ENCODE measurements around the gene CBLB. TPM values are rescaled to one million over a fixed set of nuclear protein-coding genes. Genes with fewer than 3 reads are reported as not detected.
A peak's percentile ranks its signal among the peaks of the same experiment; 100 is the strongest.

Gene CBLB
- polyA plus RNA-seq, 2 of the 4 experiments (the other 2 are of a cell fraction), result 6.8 to 16.2 TPM

DNA sequence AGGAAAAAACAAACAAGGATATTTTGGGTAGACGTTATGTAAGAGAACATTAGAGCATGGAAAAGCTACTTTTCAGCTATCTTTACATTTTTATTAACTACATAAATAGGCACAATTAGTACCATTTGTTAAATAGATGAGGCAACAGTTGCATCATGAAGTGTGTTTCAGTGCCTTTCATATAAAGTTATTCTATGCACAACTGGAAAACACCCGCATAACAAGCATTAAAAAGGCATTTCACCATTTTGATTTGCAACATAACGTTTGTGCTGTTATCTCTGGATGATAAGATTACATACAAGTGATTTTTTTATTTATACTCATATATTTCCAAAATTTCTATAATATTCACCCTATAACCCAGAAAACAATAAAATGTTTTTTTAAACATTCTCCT lies 69.5 kb downstream of the CBLB start:
- ChIA-PET POLR2A (no interaction called here), CTCF (no interaction called here)
- DNase-seq (ENCODE audit: low read depth in 1 of 2, low spot score in 1 of 2), result no peak
- Histone ChIP-seq H3K9me3 (peaks cover 4% of the 10 kb centered on the region; the same call in 1 of the 3 replicates), H3K4me2 (no peak overlapping the region), H3K4me1 (peaks cover 15% of the 10 kb centered on the region), H3K4me3 (no peak overlapping the region), H3K27ac (no peak overlapping the region)
- no peak for FAIRE-seq
- ATAC-seq, result no peak
- 93% methylated on average over 3 of the region's 3 CpGs for WGBS (ENCODE audit: missing lambda C conversion rate)
- TF ChIP-seq KDM1A (IDR thresholded peaks at IDR 0.05; ENCODE audit: low read depth), result no peak

- 91% methylated on average over 1 of the region's 1 CpG for whole genome bisulfite sequencing (ENCODE audit: missing lambda C conversion rate)
- DNase-seq (ENCODE audit: low read depth in 1 of 2, low spot score in 1 of 2) (no peak), FAIRE-seq (no peak), ATAC-seq (no peak)
- POLR2A ChIA-PET, result no interaction called here
- Histone ChIP-seq H3K4me3 (no peak overlapping the region), H3K4me2 (no peak overlapping the region), H3K27ac (peak overlapping the region in 1 of 2 experiments; percentile 55; a peak in 3 of 6 replicates), H3K4me1 (peaks cover 18% of the 10 kb centered on the region), H3K9me3 (peaks cover 4% of the 10 kb centered on the region; the same call in 1 of the 3 replicates)
- TF ChIP-seq ZNF302 (CRISPR knock-in tag; IDR thresholded peaks at IDR 0.05), result no peak
- no peak for TF ChIP-seq HOXB5 (CRISPR knock-in tag; IDR thresholded peaks at IDR 0.05)
- no peak for TF ChIP-seq MAX (IDR thresholded peaks at IDR 0.05)
- no peak for TF ChIP-seq HDAC2 (IDR thresholded peaks at IDR 0.05)
- no peak for TF ChIP-seq ESRRA (IDR thresholded peaks at IDR 0.05; ENCODE audit: borderline replicate concordance, low read length)
- no peak for TF ChIP-seq TP53 (CRISPR knock-in tag; IDR thresholded peaks at IDR 0.05)
- TF ChIP-seq REST (IDR thresholded peaks at IDR 0.05), result no peak
- TF ChIP-seq TFCP2L1 (CRISPR knock-in tag; IDR thresholded peaks at IDR 0.05), result no peak
- TF ChIP-seq RFX5 (IDR thresholded peaks at IDR 0.05), result no peak
- CTCF ChIA-PET, result no interaction called here
Observed at GRCh38 chr3:105798381-105798934, 70.4 kb downstream of the CBLB start.

GRCh38 chr3:105793040-105793439 lies 75.8 kb downstream of the CBLB start:
- DNase-seq (ENCODE audit: low read depth in 1 of 2, low spot score in 1 of 2), result no peak
- peak in 1 of 2 experiments; percentile 41; a peak in 3 of 6 replicates for ATAC-seq
- H3K9me3 ChIP-seq, result peaks cover 4% of the 10 kb centered on the region; the same call in 1 of the 3 replicates
- FAIRE-seq, result no peak
- CTCF ChIA-PET, result no interaction called here
- peaks cover 34% of the 10 kb centered on the region for H3K4me1 ChIP-seq
- H3K4me3 ChIP-seq, result no peak overlapping the region
- TF ChIP-seq JUN (IDR thresholded peaks at IDR 0.05), result no peak
- no peak for TF ChIP-seq RAD21 (conservative IDR thresholded peaks at IDR 0.05 in 1 of 2, IDR thresholded peaks at IDR 0.05 in 1 of 2)
- no peak for TF ChIP-seq CBX8 (IDR thresholded peaks at IDR 0.05)
- TF ChIP-seq ELK1 (IDR thresholded peaks at IDR 0.05; ENCODE audit: low read depth, low read length), result no peak
- TF ChIP-seq HMGXB4 (CRISPR knock-in tag; IDR thresholded peaks at IDR 0.05; ENCODE audit: borderline replicate concordance), result no peak
- TF ChIP-seq POLR2A (IDR thresholded peaks at IDR 0.05; ENCODE audit: low read length), result no peak
- no peak for TF ChIP-seq KDM5A (IDR thresholded peaks at IDR 0.05)
- TF ChIP-seq MAZ (IDR thresholded peaks at IDR 0.05; ENCODE audit: borderline replicate concordance, low read depth, low read length), result no peak
- no peak for TF ChIP-seq CTCF (IDR thresholded peaks at IDR 0.05)
- TF ChIP-seq TP53 (CRISPR knock-in tag; IDR thresholded peaks at IDR 0.05), result no peak
- TF ChIP-seq RFX5 (IDR thresholded peaks at IDR 0.05), result no peak
- no peak for TF ChIP-seq HOXB5 (CRISPR knock-in tag; IDR thresholded peaks at IDR 0.05)
- TF ChIP-seq CEBPB (IDR thresholded peaks at IDR 0.05), result no peak
- TF ChIP-seq CBX2 (IDR thresholded peaks at IDR 0.05; ENCODE audit: borderline replicate concordance, low read depth), result no peak
- TF ChIP-seq NPAS2 (CRISPR knock-in tag; IDR thresholded peaks at IDR 0.05; ENCODE audit: borderline replicate concordance), result no peak
- POLR2A ChIA-PET, result interaction anchor here (0.6 kb wide), 1 partner anchor 9 kb away, joined by 8 read pairs; no protein-coding TSS in a partner anchor
- H3K27ac ChIP-seq, result peak overlapping the region; percentile 76 to 78
- WGBS (ENCODE audit: missing lambda C conversion rate), result 92% methylated on average over 2 of the region's 2 CpGs
- H3K4me2 ChIP-seq, result peak overlapping the region; percentile 60

Measured in A549 (cell line).